ENCODE measurements around the gene RAPGEF2.

RAPGEF2 gene

GRCh38 chr4:159212675-159213293, 109.9 kb downstream of the RAPGEF2 start:
- Histone ChIP-seq H4K20me1 (ENCODE audit: low read depth, low read length) (no peaks in the 10 kb centered on the region), H3K27me3 (ENCODE audit: low read length) (no peaks in the 10 kb centered on the region), H3K9me2 (replicated peaks; ENCODE audit: insufficient read depth, low read length) (no peaks in the 10 kb centered on the region), H3K4me2 (ENCODE audit: low read depth, low read length, poor library complexity, severe bottlenecking) (no peak overlapping the region), H3K4me3 (ENCODE audit: insufficient read depth, low read length, poor library complexity, severe bottlenecking) (no peak overlapping the region), H3F3A (ENCODE audit: insufficient read depth) (no peaks in the 10 kb centered on the region), H3K9me3 (ENCODE audit: insufficient read depth, low read length) (no peaks in the 10 kb centered on the region), H2AFZ (ENCODE audit: low read depth, low read length, severe bottlenecking) (no peak overlapping the region), H3K9ac (ENCODE audit: low read length) (no peak overlapping the region), H3K79me2 (ENCODE audit: insufficient read depth, low read length) (no peaks in the 10 kb centered on the region), H3K36me3 (ENCODE audit: low read length) (no peaks in the 10 kb centered on the region), H3K27ac (ENCODE audit: low read depth, low read length) (no peak overlapping the region)
- TF ChIP-seq CTCF (IDR thresholded peaks at IDR 0.05; ENCODE audit: insufficient read depth, low read length, poor library complexity, severe bottlenecking), result no peak
- TF ChIP-seq EZH2phosphoT487 (conservative IDR thresholded peaks at IDR 0.05; ENCODE audit: low read length), result no peak

GRCh38 chr4:159216834-159217233, 114.0 kb downstream of the RAPGEF2 start:
- H3K79me2 ChIP-seq (ENCODE audit: insufficient read depth, low read length), result no peaks in the 10 kb centered on the region
- no peak overlapping the region for H3K4me3 ChIP-seq (ENCODE audit: insufficient read depth, low read length, poor library complexity, severe bottlenecking)
- H3K9me3 ChIP-seq (ENCODE audit: insufficient read depth, low read length), result no peaks in the 10 kb centered on the region
- no peaks in the 10 kb centered on the region for H3K9me2 ChIP-seq (replicated peaks; ENCODE audit: insufficient read depth, low read length)
- TF ChIP-seq EZH2phosphoT487 (conservative IDR thresholded peaks at IDR 0.05; ENCODE audit: low read length) (no peak), CTCF (IDR thresholded peaks at IDR 0.05; ENCODE audit: insufficient read depth, low read length, poor library complexity, severe bottlenecking) (no peak)
- no peak overlapping the region for H2AFZ ChIP-seq (ENCODE audit: low read depth, low read length, severe bottlenecking)
- H3K27me3 ChIP-seq (ENCODE audit: low read length), result no peaks in the 10 kb centered on the region
- no peak overlapping the region for H3K27ac ChIP-seq (ENCODE audit: low read depth, low read length)
- no peaks in the 10 kb centered on the region for H3K36me3 ChIP-seq (ENCODE audit: low read length)
- no peaks in the 10 kb centered on the region for H3F3A ChIP-seq (ENCODE audit: insufficient read depth)
- no peaks in the 10 kb centered on the region for H4K20me1 ChIP-seq (ENCODE audit: low read depth, low read length)
- H3K9ac ChIP-seq (ENCODE audit: low read length), result no peak overlapping the region
- H3K4me2 ChIP-seq (ENCODE audit: low read depth, low read length, poor library complexity, severe bottlenecking), result no peak overlapping the region

DNA sequence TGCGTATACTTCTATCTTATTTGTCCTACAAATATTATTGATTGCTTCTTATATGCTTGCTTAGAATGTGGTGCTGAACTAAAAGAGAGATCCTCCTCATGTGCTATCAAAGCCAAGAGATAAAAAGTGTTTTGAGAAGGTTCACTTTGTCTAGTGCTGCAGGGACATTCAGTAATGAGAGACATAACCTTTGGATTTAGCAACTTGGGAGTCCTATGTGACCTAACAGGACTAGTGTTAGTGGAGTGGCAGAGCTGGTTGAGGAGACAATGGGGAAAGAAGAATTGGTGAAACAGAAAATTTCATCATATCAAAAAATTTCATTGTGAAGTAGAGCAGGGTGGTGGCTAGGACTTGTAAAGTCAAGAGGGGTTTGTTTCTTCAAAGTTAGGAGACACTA, 117.0 kb downstream of the RAPGEF2 start:
- Histone ChIP-seq H3K4me2 (ENCODE audit: low read depth, low read length, poor library complexity, severe bottlenecking) (no peak overlapping the region), H3K27me3 (ENCODE audit: low read length) (no peaks in the 10 kb centered on the region), H3K9me2 (replicated peaks; ENCODE audit: insufficient read depth, low read length) (no peaks in the 10 kb centered on the region), H3K36me3 (ENCODE audit: low read length) (no peaks in the 10 kb centered on the region), H3K27ac (ENCODE audit: low read depth, low read length) (no peak overlapping the region), H2AFZ (ENCODE audit: low read depth, low read length, severe bottlenecking) (no peak overlapping the region), H3K9me3 (ENCODE audit: insufficient read depth, low read length) (no peaks in the 10 kb centered on the region), H3K9ac (ENCODE audit: low read length) (no peak overlapping the region), H4K20me1 (ENCODE audit: low read depth, low read length) (no peaks in the 10 kb centered on the region), H3F3A (ENCODE audit: insufficient read depth) (no peaks in the 10 kb centered on the region), H3K79me2 (ENCODE audit: insufficient read depth, low read length) (no peaks in the 10 kb centered on the region), H3K4me3 (ENCODE audit: insufficient read depth, low read length, poor library complexity, severe bottlenecking) (no peak overlapping the region)
- no peak for TF ChIP-seq CTCF (IDR thresholded peaks at IDR 0.05; ENCODE audit: insufficient read depth, low read length, poor library complexity, severe bottlenecking)
- TF ChIP-seq EZH2phosphoT487 (conservative IDR thresholded peaks at IDR 0.05; ENCODE audit: low read length), result no peak
